ENCODE measurements around the gene KRTAP29-1. TPM values are rescaled to one million over a fixed set of nuclear protein-coding genes. Genes with fewer than 3 reads are reported as not detected.
A peak's percentile ranks its signal among the peaks of the same experiment; 100 is the strongest.

Gene KRTAP29-1
- total RNA-seq, 2 donors from 2014 or later = not detected

DNA sequence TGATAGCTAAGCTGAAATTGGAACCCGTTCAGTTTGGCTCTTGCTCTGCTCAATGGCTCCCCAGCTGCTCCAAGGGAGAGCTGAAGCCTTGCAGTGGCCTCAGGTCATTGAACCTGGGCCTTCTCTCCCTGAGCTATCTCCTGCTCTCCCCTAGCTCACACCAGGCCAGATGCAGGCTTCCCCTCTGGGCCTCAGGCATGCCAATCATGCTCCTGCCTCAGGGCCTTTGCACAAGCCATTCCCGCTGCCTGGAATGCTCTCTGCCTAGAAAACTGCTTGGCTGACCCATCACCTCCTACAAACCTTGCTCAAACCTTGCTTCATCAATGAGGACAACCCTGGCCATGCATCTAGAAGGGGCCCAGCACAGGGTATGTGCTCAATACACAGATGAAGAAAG is 29.6 kb upstream of the KRTAP29-1 start:
- Histone ChIP-seq H3K4me3 (no peak overlapping the region), H3K36me3 (no peaks in the 10 kb centered on the region), H3K4me1 (no peaks in the 10 kb centered on the region), H3K9me3 (no peaks in the 10 kb centered on the region), H3K27ac (no peak overlapping the region), H3K27me3 (no peaks in the 10 kb centered on the region), H3K9ac (ENCODE audit: low read depth in 2 of 2, low read length in 2 of 2) (no peak overlapping the region)
- intact Hi-C loops (cut with DNase I) = no loop called here
- no peak for DNase-seq
- TF ChIP-seq, protein P1, sequence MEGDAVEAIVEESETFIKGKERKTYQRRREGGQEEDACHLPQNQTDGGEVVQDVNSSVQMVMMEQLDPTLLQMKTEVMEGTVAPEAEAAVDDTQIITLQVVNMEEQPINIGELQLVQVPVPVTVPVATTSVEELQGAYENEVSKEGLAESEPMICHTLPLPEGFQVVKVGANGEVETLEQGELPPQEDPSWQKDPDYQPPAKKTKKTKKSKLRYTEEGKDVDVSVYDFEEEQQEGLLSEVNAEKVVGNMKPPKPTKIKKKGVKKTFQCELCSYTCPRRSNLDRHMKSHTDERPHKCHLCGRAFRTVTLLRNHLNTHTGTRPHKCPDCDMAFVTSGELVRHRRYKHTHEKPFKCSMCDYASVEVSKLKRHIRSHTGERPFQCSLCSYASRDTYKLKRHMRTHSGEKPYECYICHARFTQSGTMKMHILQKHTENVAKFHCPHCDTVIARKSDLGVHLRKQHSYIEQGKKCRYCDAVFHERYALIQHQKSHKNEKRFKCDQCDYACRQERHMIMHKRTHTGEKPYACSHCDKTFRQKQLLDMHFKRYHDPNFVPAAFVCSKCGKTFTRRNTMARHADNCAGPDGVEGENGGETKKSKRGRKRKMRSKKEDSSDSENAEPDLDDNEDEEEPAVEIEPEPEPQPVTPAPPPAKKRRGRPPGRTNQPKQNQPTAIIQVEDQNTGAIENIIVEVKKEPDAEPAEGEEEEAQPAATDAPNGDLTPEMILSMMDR (IDR thresholded peaks at IDR 0.05) = no peak

DNA sequence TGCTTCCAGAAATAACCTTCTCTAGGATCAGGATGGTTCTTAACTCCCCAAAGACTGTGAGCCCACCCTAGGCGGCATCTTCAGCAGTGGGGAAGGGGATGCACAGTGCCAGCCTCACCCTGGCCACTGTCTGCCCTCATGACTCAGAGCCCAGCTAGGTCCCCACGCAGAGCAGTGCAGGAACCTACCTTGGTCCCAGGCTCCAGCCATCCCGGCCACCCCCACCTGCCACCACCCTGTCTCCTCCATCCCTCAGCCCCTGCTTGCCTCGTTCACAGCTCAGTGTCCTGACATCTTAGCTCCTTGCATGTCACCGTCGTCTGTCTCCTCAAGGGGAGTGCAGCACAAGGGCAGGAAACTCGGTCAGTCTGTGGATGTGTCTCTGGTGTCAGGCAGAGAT is 29.0 kb upstream of the KRTAP29-1 start:
- TF ChIP-seq, protein P1 (IDR thresholded peaks at IDR 0.05) = no peak
- Histone ChIP-seq H3K27me3 (no peaks in the 10 kb centered on the region), H3K9ac (ENCODE audit: low read depth in 2 of 2, low read length in 2 of 2) (no peak overlapping the region), H3K27ac (no peak overlapping the region), H3K4me3 (no peak overlapping the region), H3K4me1 (no peaks in the 10 kb centered on the region), H3K36me3 (no peaks in the 10 kb centered on the region), H3K9me3 (no peaks in the 10 kb centered on the region)
- DNase-seq = no peak
- intact Hi-C loops (cut with DNase I) = no loop called here

DNA sequence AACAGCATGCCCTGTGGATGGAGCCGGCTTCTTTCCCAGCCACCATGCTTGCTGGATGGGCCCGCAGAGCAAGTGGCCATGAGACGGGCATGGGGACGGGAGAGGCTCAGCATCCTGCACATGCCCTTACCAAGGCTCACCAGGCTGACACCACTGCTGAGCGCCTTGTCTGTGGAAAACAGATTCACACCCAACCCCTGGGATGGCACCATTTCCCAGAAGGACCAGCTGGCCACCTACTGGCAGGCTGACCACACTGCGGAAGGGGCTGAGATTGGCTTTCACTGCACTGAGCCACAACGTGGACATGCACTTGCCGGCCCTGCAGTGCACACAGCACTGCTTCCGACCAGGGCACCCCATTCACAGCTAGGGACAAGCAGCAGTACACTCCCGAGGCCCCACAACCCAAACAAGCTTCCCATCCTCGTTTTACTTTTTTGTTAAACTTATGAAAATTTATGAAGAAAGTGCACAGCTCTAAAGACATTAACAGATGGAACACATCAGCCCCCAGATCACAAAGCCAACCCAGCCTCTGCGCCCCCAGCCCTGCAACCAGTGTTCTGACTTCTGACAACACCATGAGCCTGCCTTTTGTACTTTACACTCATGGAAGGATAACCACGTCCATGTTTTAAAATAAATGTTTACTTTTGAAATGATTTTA is 26.8 kb upstream of the KRTAP29-1 start:
- Histone ChIP-seq H3K4me3 (no peak overlapping the region), H3K36me3 (no peaks in the 10 kb centered on the region), H3K9ac (ENCODE audit: low read depth in 2 of 2, low read length in 2 of 2) (no peak overlapping the region), H3K9me3 (no peaks in the 10 kb centered on the region), H3K4me1 (no peaks in the 10 kb centered on the region), H3K27ac (no peak overlapping the region), H3K27me3 (no peaks in the 10 kb centered on the region)
- intact Hi-C loops (cut with DNase I) = loop anchor here (10.0 kb wide), 2 partner anchors 315 to 475 kb away; no protein-coding TSS in a partner anchor
- peak; percentile 47 for DNase-seq
- TF ChIP-seq, protein P1 (IDR thresholded peaks at IDR 0.05) = peak; percentile 50

DNA sequence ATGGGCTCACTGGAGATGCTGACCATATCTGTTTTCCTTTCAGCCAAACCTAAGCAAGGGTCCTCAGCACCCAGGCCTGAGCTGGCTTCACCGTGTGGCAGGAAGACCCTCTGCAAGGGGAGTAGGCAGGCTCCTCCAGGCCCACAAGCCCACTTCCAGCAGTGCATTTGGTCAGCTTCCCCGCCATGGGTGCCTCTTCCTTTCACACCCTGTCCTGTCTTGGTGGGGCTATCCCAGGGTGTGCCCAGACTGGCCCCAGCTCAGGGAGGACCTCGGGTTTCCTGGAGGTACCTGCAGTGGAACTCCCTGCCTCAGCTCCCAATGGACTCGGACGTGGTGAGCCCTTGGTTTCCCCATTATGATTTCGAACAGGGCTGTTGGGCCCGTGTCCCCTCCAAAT is 25.6 kb upstream of the KRTAP29-1 start:
- no peak overlapping the region for H3K4me3 ChIP-seq
- intact Hi-C loops (cut with DNase I) = loop anchor here (10.0 kb wide), 2 partner anchors 317 to 473 kb away; no protein-coding TSS in a partner anchor
- H3K36me3 ChIP-seq = no peaks in the 10 kb centered on the region
- TF ChIP-seq, protein P1 (IDR thresholded peaks at IDR 0.05) = no peak
- no peak for DNase-seq
- no peaks in the 10 kb centered on the region for H3K9me3 ChIP-seq
- no peaks in the 10 kb centered on the region for H3K27me3 ChIP-seq
- no peak overlapping the region for H3K27ac ChIP-seq
- no peak overlapping the region for H3K9ac ChIP-seq (ENCODE audit: low read depth in 2 of 2, low read length in 2 of 2)
- H3K4me1 ChIP-seq = no peaks in the 10 kb centered on the region

DNA sequence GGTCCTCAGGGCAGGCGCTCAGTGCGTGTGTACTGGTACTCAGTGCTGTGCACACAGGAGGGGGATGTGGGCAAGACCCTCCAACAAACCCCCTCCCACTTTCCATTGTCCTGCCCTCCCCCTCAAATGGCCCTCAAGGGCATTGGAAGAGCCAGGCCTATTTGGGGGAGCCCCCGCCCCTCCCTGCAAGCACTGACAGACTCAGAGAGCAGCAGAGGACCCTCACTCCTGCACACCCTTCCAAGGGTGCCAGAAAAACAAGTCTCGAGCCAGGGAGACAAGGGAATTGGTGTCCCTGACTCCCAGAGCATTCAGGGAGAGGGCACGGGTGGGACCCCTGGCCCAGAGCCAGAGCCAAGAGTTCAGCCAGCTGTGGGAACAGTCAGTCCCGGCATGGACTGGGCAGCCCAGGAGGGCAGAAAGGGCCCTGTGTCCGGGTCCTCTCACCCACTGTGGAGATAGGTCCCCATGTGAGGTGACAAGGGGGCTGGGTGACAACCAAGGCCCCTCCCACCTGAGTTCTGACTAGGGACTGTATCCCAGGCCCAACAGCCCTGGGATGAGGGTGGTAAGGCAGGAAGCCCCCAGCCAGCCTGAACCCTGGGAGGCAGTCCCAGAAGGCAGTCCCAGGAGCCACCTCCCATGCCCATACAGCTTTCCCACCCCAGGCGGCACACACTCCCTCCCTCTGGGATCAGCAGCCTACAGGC is 24.9 kb upstream of the KRTAP29-1 start:
- DNase-seq = no peak
- H3K4me3 ChIP-seq = no peak overlapping the region
- no peaks in the 10 kb centered on the region for H3K9me3 ChIP-seq
- no peaks in the 10 kb centered on the region for H3K36me3 ChIP-seq
- TF ChIP-seq, protein P1 (IDR thresholded peaks at IDR 0.05) = no peak
- H3K4me1 ChIP-seq = no peaks in the 10 kb centered on the region
- H3K27me3 ChIP-seq = no peaks in the 10 kb centered on the region
- H3K9ac ChIP-seq (ENCODE audit: low read depth in 2 of 2, low read length in 2 of 2) = no peak overlapping the region
- intact Hi-C loops (cut with DNase I) = loop anchor here (10.0 kb wide), 2 partner anchors 317 to 473 kb away; no protein-coding TSS in a partner anchor
- H3K27ac ChIP-seq = no peak overlapping the region

Measured in colonic mucosa (tissue), 4 donors.